Dedifferentiated amniotic fluid mesenchymal stem cell (primary cell): ENCODE measurements around the gene CAPN2.

Experiments
- DNase-seq: peaks from one replicate; pipeline ENCODE4 v3.0.0-alpha.2; 2016; ENCODE audit errors: extremely low spot score

The CAPN2 gene

DNA sequence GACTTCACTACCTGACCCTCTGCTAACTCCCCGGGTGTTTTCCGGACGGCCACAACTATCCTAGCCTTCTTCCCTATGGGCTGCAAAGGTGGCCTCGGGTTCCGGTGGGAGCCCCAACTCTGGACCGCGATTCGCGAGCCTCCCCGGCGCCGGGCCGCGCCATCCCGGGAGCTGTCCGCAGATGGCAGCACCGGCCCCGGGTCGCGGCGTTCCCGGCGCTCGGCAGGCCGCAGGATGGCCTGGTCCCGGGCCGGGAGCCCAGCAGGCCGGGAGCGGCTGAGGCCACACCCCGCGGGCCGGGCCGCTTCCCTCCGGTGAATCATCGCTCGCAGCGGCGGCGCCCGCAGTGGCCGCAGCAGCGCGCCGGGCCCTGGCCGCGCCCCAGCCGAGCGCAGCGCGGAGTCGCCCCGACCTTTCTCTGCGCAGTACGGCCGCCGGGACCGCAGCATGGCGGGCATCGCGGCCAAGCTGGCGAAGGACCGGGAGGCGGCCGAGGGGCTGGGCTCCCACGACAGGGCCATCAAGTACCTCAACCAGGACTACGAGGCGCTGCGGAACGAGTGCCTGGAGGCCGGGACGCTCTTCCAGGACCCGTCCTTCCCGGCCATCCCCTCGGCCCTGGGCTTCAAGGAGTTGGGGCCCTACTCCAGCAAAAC lies at the start of gene CAPN2:
CAPN2 (plus strand) TSS at position 346 of the 656 bp plus-strand sequence; CDS start at position 448, 102 bp downstream.
- DNase-seq, result peak; percentile 80

DNA sequence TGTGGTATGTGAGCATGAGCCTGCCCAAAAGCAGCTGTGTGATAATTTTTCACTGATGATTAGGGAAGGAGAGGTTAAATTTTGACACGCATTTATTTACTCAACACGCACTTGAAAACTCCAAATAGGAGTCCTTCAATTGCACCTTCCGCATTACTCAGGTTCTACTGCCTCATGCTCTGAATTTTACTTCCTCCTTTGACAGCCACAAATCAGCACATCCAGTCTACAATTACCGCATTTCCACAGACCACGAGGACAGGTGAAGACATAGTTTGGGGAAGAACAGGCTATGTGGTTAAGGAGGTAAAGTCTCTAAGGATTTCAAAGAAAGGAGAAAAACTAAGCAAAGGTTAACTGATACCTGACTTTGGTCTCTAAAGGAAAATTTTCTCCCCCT lies 49.4 kb upstream of the CAPN2 start:
- DNase-seq, result no peak

DNA sequence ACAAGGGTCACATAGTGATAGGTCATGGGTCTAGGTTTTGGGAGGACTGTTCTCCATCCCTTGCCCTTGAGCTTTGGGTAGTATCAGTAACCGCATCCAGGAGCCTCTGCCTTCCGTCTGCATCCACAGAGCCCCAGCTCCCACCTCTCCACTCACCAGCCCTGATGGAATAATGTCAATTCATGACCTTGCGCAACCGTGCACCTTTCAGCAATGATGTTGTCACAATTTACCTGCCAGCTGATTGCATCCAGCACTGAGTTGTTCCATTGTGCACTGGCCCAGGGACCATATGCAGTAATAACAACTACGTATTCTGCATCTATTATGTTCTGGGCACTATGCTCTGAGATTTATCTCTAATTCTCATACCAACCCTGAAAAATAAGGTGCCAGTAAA lies 48.2 kb upstream of the CAPN2 start:
- DNase-seq, result no peak

DNA sequence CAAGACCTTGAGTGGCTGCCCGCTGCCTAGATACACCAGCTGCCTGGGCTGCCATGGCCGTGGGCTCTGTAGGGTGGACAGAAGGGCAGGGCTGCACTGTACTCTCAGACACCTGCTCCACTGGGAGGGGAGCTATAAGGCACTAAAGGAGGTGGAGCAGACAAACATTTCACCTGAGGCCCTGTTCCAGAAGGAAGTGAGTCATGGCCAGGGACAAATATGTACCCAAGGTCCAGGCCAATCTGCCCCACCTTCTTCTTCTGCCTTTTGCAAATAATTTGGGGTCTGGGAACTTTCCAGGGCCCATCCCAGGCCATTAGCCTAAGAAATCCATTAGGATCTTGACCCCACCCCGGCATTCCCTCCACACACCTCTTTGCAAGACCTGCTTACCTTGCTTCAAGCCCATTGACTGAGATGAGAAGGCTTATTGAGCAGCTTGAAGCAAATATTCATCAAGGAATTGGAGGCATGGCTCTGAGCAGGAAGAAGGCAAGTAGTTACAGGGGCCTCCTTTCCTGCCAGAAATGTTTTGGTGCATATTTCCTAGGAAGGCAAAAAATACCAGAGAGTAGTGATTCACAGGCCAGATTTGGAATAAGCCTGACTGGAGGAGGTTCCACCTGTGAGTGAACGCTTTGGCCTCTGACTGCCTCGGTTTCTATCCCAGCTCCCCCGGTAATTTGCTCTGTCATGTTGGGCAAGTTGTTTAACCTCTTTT lies 46.6 kb upstream of the CAPN2 start, which contains the start of gene CAPN8:
CAPN8 (minus strand) TSS at position 110 of the 721 bp plus-strand sequence; CDS start at position 55, 55 bp downstream.
- no peak for DNase-seq

DNA sequence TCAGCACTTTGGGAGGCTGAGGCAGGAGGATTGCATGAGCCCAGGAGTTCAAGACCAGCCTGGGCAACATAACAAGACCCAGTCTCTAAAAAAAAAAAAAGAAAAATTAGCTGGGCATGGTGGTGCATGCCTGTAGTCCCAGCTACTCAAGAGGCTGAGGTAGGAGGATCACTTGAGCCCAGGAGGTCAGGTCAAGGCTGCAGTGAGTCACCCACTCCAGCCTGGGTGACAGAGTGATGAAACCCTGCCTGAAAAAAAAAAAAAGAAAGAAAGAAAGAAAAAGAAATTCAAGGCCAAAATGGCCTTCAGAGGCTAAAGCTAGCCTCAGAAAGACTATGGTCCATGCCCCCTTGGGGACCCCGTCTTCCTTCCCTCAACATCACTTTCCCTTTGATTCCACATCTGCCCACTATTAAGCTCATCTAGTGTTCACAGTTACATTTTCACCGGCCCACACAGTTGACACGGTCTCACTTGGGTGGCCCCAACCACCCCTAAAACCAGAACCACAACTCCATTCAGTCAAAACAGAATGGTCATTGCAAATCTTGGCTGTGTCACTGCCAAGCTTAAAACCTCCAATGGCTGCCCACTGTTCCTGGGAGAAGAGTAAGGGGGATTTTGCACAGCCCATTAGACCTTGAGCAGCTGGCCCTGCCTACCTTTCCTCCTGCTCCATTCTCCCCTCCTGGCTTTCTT lies 44.7 kb upstream of the CAPN2 start:
- DNase-seq, result no peak

DNA sequence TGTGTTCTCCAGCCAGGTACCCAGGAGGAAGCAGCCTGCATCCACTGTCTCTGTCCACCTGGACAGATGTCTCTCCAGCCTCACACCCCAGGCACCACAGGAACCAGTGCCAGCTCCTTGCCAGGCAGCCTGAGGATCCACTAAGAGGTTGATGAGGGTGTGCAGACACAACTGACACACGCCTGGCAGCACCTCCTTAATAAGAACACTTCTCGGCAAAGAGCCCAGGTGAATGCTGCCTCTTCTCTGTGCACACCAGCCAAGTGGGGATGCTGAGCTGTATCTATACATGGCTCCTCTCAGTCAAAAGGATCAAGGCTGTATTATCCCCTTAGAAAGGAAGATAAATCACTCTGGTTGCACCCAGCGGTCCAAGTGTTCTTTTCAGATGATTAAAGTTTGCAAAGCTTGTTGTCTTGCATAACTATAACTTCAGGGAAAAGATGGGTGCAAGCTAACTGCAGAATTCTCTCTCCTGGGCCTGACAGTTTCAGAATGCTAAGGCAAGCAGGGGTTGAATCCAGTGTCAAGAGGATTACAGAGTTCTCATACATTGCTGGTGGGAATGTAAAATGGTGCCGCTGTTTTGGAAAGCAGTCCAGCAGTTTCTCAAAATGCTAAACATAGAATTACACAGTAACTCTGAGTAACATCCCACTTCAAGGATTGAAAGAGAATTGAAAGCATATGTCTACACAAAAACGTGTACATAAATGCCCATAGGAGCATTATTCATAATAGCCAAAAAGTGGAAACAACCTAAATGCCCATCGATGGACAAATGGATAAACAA lies 43.1 kb upstream of the CAPN2 start:
- no peak for DNase-seq

DNA sequence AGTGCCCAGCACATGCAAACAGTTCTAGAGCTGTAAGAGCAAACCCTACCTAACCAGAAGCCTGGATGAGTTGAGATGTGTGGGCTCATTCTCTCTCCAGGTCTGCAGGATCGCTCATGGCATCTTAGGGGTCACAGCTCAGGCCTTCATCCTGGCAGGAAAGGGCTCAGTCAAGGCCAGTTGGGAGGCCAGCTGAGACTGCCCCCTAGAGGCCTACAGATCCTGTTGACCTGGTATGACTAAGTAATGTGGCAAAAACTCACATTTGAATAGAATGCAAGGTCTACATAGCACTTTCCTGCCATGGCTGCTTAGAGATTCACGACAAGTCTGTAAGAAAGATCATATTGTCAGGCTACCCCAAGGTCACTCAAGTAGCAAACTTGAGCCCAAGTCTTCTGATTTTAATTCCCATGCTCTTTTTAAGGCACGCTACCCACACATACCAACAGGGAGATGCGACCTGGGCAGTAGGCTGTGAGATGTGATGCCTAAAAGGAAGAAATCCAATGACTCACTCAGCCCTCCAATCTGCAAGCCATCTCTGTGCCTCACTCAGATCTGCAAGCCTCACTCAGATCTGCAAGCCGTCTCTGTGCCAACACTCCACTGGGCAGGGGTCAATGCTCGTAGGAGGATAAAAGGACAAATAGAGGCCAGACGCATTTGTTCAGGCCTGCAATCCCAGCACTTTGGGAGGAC lies 41.7 kb upstream of the CAPN2 start:
- DNase-seq, result no peak

DNA sequence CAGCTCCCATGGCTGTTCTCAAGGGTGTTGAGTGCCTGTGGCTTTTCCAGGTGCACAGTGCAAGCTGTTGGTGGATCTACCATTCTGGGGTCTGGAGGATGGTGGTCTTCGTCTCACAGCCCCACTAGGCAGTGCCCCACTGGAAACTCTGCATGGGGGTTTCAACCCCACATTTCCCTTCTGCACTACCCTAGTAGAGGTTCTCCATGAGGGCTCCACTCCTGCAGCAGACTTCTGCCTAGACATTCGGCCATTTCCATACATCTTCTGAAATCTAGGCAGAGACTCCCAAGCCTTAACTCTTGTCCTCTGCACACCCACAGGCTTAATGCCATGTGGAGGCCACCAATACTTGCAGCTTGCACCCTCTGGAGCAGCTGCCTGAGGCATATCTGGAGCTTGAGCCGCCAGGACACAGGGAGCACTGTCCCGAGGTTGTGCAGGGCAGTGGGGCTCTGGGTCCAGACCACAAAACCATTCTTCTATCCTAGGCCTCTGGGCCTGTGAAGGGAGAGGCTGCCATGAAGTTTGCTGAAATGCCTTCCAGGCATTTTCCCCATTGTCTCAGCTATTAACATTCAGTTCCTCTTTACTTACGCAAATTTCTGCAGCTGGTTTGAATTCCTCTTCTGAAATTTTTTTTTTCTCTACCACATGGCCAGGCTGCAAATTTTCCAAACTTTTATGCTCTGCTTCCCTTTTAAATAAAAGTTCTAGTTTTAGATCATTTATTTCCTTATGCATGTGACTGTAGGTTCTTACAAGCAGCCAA lies 38.0 kb upstream of the CAPN2 start:
- no peak for DNase-seq

DNA sequence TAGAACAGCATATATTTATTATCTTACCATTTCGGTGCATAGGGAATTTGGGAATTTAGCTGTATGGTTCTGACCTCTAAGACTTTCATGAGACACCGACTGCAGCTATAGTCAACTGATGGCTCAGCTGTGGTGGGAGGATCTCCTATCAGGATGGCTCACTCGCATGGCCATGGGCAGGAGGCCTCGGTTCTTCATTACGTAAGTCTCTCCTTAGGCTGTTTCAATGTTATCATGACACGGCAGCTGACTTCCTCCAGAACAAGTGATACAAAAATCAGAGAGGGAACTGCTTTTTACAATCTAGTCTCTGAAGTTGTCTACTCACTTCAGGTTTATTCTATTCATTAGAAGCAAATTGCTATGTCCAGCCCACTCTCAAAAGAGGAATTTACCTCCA lies 33.5 kb upstream of the CAPN2 start:
- no peak for DNase-seq

DNA sequence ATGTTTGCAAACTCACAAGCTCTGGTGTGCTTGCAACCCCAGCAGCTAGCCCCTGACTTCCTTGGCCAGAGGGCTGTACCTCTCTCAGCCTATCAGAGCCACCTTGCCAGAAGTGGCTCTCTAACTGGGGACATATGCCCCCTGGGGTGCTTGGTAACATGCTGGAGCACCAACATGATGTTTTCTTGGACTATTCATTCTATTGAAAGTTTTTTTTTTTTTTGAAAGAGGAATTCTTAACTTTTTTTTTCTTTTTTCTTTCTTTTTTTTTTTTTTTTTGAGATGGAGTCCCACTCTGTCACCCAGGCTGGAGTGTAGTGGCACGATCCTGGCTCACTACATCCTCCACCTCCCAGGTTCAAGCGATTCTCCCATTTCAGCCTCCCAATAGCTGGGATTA lies 32.2 kb upstream of the CAPN2 start:
- DNase-seq, result no peak

DNA sequence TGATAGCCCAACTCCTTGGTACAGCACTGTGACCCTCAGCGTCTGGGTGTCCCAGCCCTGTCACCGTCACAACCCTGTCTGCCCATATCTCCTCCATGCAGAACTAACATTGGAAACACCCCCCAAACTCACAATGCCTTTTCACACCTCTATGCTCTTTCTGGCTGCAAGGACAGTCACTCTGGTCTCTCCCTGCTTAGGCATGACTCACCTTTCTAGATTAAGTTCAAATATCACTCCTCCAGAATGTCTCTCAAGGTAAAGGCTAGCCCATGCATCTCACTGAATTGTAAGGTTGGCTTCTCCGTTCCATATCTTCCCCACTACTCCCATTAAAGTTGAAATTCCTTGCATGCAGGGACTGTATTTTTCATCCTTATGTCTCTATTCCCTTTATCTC lies 29.8 kb upstream of the CAPN2 start:
- no peak for DNase-seq

DNA sequence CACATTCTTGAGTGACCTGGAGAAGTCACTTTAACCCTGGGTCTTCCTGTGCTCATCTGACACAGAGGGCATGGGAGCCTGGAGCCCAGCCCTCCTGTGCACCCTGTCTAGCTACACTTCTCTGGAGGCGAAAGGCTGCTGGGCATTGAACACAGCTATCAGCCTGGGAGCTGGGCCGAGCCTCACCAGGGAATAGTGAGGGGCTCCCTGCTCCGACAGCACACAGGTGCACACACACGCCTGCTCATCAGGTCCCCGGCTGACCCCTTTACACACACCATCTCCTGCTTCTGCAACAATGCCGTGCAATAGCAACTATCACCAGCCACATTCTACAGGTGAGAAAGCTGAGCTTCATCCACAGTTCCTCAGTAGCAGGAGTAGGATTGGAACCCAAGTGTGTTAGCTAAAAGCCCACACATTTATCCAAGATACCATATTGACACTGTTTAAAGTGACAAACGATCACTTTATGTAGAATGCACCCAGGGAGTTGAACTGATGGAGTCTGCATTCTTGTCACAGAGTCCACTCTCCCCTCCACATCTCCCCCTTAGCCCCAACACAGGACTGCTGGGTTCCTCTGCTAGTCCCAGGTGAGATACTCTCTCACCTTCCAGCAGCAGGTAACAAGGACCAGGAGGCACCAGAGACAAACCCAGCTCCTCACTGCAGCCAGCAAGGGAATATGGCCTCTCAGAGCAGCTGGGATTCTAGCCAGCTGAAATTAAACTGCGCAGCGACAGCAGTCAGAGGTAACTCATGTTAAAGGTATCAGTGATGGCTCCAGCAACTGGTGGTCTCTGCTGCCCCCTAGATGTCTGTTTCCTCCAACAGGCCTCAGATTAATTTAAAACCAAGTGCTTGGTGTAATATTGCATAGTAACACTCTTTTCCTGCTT lies 28.5 kb upstream of the CAPN2 start:
- no peak for DNase-seq

DNA sequence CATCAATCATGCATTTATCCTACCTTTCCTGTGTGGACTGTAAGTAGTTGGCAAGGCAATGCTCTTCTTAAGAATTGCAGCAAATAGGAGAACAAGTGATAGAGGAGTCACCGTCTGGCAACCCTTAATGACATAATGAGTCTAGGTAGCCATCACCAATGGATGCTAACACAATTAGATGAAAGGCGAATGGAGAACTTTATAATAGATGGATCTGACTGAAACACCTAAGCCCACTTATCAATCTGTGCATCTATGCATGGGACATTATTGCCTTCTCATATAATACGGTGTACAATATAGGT lies 27.9 kb upstream of the CAPN2 start:
- no peak for DNase-seq

DNA sequence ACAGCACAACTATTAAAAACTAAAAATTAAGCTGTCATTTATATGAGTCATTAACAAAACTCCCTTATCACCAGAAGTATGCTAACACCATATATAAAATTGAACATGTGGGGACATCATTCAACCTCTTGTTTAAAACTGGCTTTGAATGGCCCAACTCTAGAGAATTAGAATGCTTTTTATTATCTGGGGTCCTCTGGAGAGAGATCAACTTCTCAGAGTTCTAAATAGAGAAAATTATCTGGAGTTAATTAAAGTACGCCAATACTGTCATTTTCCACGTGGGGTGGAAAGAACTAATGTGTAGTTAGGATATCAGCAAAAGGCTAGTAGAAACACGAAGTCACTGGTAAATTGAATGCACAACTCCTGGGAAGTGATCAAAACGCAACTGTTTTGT lies 21.2 kb upstream of the CAPN2 start:
- DNase-seq, result no peak

DNA sequence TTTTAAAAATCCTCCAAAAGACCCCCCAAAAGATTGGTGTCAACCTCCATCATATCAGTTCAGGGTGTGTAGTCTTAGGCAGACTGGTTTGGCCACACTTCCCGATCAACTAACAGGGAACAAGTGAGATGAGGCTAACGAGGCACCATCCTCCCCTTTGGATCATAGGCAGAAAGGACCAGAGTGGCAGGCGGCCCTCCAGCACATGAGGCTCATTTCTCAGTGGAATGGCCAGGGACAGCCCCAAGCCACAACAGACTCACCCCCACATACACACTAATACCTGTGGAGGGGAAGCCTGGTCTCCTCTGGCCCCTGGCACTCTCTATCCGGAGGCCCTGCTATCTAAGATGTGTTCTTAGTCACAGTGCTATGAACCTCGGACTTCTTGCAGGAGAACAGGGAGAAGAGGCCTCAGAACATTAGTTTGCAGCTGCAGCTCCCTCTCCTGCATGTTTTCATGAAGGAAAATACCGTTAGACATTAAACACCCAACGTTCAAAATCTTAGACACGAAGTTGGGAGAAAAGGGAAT lies 17.3 kb upstream of the CAPN2 start:
- DNase-seq, result no peak

DNA sequence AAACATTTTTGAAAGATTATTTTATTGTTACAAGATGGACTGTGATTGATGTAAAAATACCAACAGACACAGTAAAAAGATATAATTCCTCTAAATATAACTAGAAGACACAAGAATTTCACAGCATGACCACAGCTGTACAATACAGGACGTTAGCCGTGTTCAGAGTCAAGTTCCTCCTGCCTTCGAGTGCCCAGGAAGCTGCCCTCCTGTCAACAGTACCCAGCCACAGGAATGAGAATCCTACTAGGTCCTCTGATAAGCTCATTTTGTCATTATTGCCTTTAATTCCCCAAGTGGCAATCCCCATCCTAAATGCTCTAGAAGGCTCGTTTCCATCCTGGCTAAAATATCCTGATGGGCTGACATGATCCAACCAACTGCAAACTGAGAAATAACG lies 16.4 kb upstream of the CAPN2 start:
- no peak for DNase-seq

DNA sequence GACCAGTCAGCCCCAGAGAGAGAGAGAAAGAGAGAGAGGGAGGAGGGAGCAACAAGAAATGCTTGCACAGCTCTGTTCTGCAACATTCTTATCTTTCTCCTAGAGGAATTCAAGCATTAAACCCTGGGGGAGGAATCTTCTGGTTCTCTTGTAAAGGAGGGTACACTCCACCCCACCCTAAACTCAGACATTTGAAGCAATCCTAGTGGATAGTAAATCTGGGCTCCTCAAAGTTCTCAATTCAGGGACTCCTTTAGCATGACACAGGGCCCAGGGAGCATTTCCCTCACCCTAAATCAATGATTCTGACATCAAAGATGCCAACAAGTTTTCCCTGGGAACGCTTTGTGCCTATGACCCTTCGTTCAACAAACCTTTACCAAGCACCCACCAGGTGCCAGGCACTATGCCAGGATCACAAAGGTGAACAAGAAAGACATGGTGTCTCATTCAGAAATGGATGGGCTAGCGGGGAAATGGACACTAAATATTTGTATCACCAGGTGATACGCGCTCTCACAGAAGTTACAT lies 11.9 kb upstream of the CAPN2 start:
- no peak for DNase-seq

DNA sequence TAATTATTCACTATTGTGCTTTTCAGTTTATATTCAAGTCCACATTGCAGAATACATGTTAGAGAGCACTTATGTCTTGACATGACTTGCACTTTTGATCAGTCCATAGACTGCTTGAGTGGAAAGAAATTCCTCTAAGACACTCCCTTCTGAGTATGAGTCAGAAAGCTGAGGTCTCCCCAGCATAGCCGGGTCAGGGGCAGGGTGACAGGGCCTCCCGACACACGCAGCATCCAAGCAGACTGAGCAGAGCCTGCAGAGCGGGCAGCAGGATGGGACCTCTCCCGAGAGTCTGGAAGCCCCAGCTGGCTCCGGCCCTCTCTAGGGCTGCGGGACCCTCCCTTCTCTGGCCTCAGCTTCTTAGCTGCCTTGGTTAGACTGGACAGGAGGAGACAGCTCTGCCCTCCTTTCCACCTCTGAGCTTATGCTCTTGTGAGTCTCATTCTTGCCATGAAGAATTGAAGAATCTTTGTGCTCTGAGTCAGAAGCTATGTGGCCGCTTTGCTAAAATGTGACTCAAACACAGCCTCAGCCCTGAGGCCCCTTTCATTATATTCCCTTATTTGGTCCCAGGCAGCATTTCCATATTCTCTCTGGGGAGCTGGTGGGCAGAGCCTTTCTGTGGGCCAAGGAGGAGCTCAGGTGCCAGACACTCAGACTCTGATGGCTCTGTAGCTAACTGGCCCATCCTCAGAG lies 11.2 kb upstream of the CAPN2 start:
- peak; percentile 96 for DNase-seq
